Calu3 (cell line): ENCODE measurements around the gene TMEM26. TPM values are rescaled to one million over a fixed set of nuclear protein-coding genes. Genes with fewer than 3 reads are reported as not detected.

Experiments
- BruUV-seq: library from RNA; stranded (reverse); fragments of 400-500 nt; replicated peaks from 2 replicates; lab custom pipeline; 2021; lab: Mats Ljungman, UMichigan
- CTCF ChIA-PET: fragments of 300-600 bp; sonication (Branson Sonifier 250); formaldehyde crosslinking; loops from one replicate; lab custom pipeline; 2022; ENCODE audit warnings: antibody characterized with exemption; lab: Charles Lee
- DNase-seq: peaks from one replicate; pipeline ENCODE4 v3.0.0; 2022
- H3K27ac Mint-ChIP-seq: one replicate; pipeline ENCODE4 v1.8.0; 2022; ENCODE audit warnings: mixed read lengths; ENCODE audit not compliant: unreplicated experiment
- H3K27me3 Mint-ChIP-seq: one replicate; pipeline ENCODE4 v1.8.0; 2022; ENCODE audit warnings: mixed read lengths; ENCODE audit not compliant: unreplicated experiment
- H3K36me3 Mint-ChIP-seq: one replicate; pipeline ENCODE4 v1.8.0; 2022; ENCODE audit warnings: mild to moderate bottlenecking, moderate library complexity, mixed read lengths; ENCODE audit not compliant: insufficient read depth, unreplicated experiment
- H3K4me1 Mint-ChIP-seq: one replicate; pipeline ENCODE4 v1.8.0; 2022; ENCODE audit warnings: mild to moderate bottlenecking, low read depth, mixed read lengths; ENCODE audit not compliant: unreplicated experiment
- H3K4me3 Mint-ChIP-seq: one replicate; pipeline ENCODE4 v1.8.0; 2022; ENCODE audit warnings: mild to moderate bottlenecking, low read depth, moderate library complexity, mixed read lengths; ENCODE audit not compliant: unreplicated experiment
- H3K9me3 Mint-ChIP-seq: one replicate; pipeline ENCODE4 v1.8.0; 2022; ENCODE audit warnings: low read depth, mixed read lengths; ENCODE audit not compliant: unreplicated experiment
- intact Hi-C: fragments of 100-400 bp; cut with micrococcal nuclease; formaldehyde crosslinking; loops from one replicate; pipeline ENCODE4 v1.10.0; 2022; ENCODE audit not compliant: unreplicated experiment
- total RNA-seq: library from RNA; stranded (reverse); gene quantifications from 2 replicates; pipeline ENCODE4 v1.2.3, GENCODE V29; 2022
- TF ChIP-seq, protein P1 (sequence below): fragments of 200-600 bp; IDR thresholded peaks from one replicate; pipeline ENCODE4 v1.8.0; 2022; ENCODE audit warnings: antibody characterized with exemption; ENCODE audit not compliant: unreplicated experiment

Gene TMEM26
- total RNA-seq, 1 experiment from 2014 or later = not detected

DNA sequence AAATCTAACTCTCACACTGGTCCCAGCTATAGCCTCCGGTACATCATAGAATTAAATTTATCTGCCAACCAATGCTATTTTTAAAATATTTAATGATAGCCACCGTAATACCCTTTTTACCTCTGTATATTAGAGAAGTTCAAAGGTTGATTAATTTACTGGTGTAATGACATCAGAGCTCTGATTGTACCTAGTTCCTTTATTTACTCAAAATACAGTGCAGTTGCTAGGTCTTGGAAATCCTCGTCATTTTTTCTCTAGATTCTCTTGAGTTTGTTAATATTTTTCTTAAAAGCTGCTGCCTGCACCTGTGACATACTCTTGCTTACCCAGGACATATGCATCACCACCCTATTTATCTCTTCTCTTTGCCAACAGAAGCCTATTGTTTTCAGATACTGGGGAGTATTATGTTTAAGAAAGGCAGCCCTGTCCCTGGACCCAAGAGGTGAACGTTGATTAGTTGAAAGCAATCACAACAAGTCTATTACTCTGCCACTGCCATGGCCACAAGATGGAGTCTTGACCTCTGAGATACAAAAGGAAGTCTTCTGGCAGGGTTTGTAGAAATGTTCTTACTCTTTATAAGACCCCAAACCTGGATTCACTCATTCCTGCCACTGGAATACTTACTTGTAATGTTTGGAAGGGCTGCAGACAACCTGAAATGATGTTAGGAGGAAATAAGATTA, 25.6 kb upstream of the TMEM26 start:
- Mint-ChIP-seq H3K4me3 (no peak overlapping the region), H3K9me3 (peaks cover 1% of the 10 kb centered on the region), H3K27ac (no peak overlapping the region), H3K27me3 (peaks cover 13% of the 10 kb centered on the region), H3K4me1 (no peaks in the 10 kb centered on the region), H3K36me3 (no peaks in the 10 kb centered on the region)
- no peak for DNase-seq
- TF ChIP-seq, protein P1, sequence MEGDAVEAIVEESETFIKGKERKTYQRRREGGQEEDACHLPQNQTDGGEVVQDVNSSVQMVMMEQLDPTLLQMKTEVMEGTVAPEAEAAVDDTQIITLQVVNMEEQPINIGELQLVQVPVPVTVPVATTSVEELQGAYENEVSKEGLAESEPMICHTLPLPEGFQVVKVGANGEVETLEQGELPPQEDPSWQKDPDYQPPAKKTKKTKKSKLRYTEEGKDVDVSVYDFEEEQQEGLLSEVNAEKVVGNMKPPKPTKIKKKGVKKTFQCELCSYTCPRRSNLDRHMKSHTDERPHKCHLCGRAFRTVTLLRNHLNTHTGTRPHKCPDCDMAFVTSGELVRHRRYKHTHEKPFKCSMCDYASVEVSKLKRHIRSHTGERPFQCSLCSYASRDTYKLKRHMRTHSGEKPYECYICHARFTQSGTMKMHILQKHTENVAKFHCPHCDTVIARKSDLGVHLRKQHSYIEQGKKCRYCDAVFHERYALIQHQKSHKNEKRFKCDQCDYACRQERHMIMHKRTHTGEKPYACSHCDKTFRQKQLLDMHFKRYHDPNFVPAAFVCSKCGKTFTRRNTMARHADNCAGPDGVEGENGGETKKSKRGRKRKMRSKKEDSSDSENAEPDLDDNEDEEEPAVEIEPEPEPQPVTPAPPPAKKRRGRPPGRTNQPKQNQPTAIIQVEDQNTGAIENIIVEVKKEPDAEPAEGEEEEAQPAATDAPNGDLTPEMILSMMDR = no peak
- CTCF ChIA-PET = no interaction called here
- BruUV-seq = no TSS peak
- intact Hi-C loops = loop anchor here (2.0 to 10.0 kb wide), 2 partner anchors 254 to 664 kb away; no protein-coding TSS in a partner anchor

GRCh38 chr10:61477451-61477850, 24.3 kb upstream of the TMEM26 start:
- Mint-ChIP-seq H3K36me3 (no peaks in the 10 kb centered on the region), H3K4me3 (no peak overlapping the region), H3K27me3 (peaks cover 13% of the 10 kb centered on the region), H3K9me3 (no peaks in the 10 kb centered on the region), H3K27ac (no peak overlapping the region), H3K4me1 (no peaks in the 10 kb centered on the region)
- TF ChIP-seq, protein P1 = no peak
- no TSS peak for BruUV-seq
- DNase-seq = no peak
- intact Hi-C loops = loop anchor here (10.0 kb wide), 1 partner anchor 663 kb away; no protein-coding TSS in a partner anchor
- CTCF ChIA-PET = interaction anchor here (0.6 kb wide), 1 partner anchor 940 kb away, joined by 3 read pairs; no protein-coding TSS in a partner anchor

DNA sequence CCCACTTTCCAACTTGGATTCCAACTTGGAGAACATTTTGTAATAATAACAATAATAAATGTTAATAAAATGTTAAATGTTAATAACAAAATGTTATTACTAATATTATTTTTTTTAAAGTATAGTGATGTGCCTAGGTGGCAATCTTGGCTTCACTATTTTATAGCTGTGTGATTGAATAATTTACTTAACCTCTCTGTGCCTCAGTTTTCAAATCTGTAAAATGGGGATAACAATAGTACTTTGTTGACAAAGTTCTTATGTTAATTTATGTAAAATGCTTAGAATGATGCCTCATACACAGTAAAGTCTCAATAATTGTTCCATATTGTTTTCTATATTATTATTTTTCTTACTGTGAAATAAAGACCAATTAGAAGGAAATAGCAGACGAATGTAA, 23.3 kb upstream of the TMEM26 start:
- CTCF ChIA-PET = no interaction called here
- intact Hi-C loops = loop anchor here (10.0 kb wide), 1 partner anchor 662 kb away; no protein-coding TSS in a partner anchor
- H3K27me3 Mint-ChIP-seq = peaks cover 13% of the 10 kb centered on the region
- BruUV-seq = no TSS peak
- no peaks in the 10 kb centered on the region for H3K9me3 Mint-ChIP-seq
- H3K27ac Mint-ChIP-seq = no peak overlapping the region
- no peaks in the 10 kb centered on the region for H3K4me1 Mint-ChIP-seq
- no peak for DNase-seq
- H3K36me3 Mint-ChIP-seq = no peaks in the 10 kb centered on the region
- H3K4me3 Mint-ChIP-seq = no peak overlapping the region
- TF ChIP-seq, protein P1 = no peak

DNA sequence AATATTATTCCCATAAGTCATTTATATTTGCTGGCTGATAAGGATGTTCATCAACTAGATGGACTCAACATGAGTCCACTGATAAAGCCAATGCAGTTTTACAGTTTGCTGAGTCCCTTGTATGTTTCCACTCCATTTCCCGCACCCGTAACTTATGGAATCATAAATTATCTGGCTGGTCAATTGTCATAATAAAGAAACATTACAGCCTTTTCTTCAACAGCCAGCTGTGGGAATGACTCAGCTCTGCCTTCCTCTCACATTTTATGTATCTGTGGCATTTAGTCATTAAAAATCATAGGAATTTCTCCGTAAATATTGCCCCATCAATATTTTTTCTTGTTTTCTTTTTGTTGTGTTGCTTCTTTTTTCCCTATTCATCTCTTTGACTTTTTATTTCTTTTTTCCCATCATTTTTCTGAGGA, 22.3 kb upstream of the TMEM26 start:
- Mint-ChIP-seq H3K4me3 (no peak overlapping the region), H3K36me3 (no peaks in the 10 kb centered on the region), H3K4me1 (no peaks in the 10 kb centered on the region), H3K27ac (no peak overlapping the region), H3K27me3 (peaks cover 2% of the 10 kb centered on the region), H3K9me3 (no peaks in the 10 kb centered on the region)
- no TSS peak for BruUV-seq
- intact Hi-C loops = loop anchor here (10.0 kb wide), 1 partner anchor 661 kb away; no protein-coding TSS in a partner anchor
- DNase-seq = no peak
- TF ChIP-seq, protein P1 = no peak
- CTCF ChIA-PET = no interaction called here
